Progenitor cell of endocrine pancreas (in vitro differentiated cells): ENCODE data around the gene KCNMA1. TPM values are rescaled to one million over a fixed set of nuclear protein-coding genes. Genes with fewer than 3 reads are reported as not detected.

Source experiments
- DNase-seq: peaks from one replicate; pipeline ENCODE4 v3.0.0; 2021; ENCODE audit warnings: low spot score; ENCODE audit not compliant: unreplicated experiment
- H3K27ac Mint-ChIP-seq: 2 replicates; pipeline ENCODE4 v1.8.0; 2021; ENCODE audit warnings: mild to moderate bottlenecking, moderate library complexity, mixed read lengths
- H3K27me3 Mint-ChIP-seq: 2 replicates; pipeline ENCODE4 v1.8.0; 2021; ENCODE audit warnings: mixed read lengths
- H3K36me3 Mint-ChIP-seq: 2 replicates; pipeline ENCODE4 v1.8.0; 2022; ENCODE audit warnings: mixed read lengths; ENCODE audit not compliant: insufficient read depth
- H3K4me1 Mint-ChIP-seq: 2 replicates; pipeline ENCODE4 v1.8.0; 2021; ENCODE audit warnings: low read depth, mixed read lengths
- H3K4me3 Mint-ChIP-seq: 2 replicates; pipeline ENCODE4 v1.8.0; 2021; ENCODE audit warnings: low read depth, mild to moderate bottlenecking, moderate library complexity, mixed read lengths
- H3K9me3 Mint-ChIP-seq: 2 replicates; pipeline ENCODE4 v1.8.0; 2021; ENCODE audit warnings: low read depth, mixed read lengths
- total RNA-seq: library from RNA; stranded (reverse); gene quantifications from 2 replicates; pipeline ENCODE4 v1.2.1, GENCODE V29; 2021
- TF ChIP-seq, protein P1 (sequence below): fragments of 200-600 bp; sonication (generic); IDR thresholded peaks from one replicate; pipeline ENCODE4 v1.5.0; 2021; ENCODE audit warnings: antibody characterized with exemption, mild to moderate bottlenecking; ENCODE audit not compliant: unreplicated experiment

Gene KCNMA1
- total RNA-seq, 1 donor from 2014 or later: 5.8 TPM

DNA sequence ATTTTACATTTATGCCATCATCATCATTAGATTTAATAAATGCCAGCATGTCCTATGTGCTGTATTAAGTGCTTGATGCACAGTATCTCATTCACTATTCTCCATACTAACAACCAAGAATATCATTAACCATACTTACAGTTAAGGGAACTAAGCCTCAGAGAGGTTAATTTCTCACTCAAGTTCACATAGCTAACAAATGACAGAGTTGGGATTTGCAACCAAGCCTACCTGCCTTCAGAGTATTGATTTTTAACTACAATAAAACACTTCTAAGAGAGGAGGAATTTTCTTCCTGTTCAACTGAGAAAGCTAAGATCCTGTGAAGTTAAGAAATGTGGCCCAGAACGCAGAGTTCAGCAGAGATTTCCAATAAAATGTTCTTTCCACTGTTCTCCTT is 403.0 kb downstream of the KCNMA1 start:
- Mint-ChIP-seq H3K36me3 (no peaks in the 10 kb centered on the region), H3K9me3 (peaks cover 3% of the 10 kb centered on the region), H3K27me3 (peaks cover 10% of the 10 kb centered on the region), H3K4me1 (peaks cover 18% of the 10 kb centered on the region), H3K27ac (peak overlapping the region; percentile 12), H3K4me3 (no peak overlapping the region)
- TF ChIP-seq, protein P1, sequence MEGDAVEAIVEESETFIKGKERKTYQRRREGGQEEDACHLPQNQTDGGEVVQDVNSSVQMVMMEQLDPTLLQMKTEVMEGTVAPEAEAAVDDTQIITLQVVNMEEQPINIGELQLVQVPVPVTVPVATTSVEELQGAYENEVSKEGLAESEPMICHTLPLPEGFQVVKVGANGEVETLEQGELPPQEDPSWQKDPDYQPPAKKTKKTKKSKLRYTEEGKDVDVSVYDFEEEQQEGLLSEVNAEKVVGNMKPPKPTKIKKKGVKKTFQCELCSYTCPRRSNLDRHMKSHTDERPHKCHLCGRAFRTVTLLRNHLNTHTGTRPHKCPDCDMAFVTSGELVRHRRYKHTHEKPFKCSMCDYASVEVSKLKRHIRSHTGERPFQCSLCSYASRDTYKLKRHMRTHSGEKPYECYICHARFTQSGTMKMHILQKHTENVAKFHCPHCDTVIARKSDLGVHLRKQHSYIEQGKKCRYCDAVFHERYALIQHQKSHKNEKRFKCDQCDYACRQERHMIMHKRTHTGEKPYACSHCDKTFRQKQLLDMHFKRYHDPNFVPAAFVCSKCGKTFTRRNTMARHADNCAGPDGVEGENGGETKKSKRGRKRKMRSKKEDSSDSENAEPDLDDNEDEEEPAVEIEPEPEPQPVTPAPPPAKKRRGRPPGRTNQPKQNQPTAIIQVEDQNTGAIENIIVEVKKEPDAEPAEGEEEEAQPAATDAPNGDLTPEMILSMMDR: no peak
- no peak for DNase-seq

DNA sequence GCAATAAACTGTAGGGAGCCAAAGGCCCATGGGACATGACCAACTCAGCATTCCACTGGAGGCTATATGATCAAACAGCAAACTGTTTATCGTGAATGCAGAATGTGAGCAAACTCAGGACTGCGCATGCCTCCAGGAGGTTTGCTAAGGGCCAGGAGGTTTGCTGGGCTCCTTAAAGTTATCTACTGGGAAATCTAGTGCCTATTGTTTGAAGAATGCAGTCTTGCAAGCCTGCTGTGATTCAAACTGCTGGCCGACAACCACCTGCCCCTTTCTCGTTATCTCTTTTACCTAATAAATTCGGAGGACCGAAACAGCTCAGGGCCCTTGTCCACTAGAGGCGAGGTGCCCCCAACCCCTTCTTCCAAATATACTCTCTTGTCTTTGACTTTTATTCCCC is 404.1 kb downstream of the KCNMA1 start:
- no peaks in the 10 kb centered on the region for H3K36me3 Mint-ChIP-seq
- no peak overlapping the region for H3K27ac Mint-ChIP-seq
- TF ChIP-seq, protein P1: no peak
- H3K4me3 Mint-ChIP-seq: no peak overlapping the region
- H3K4me1 Mint-ChIP-seq: peaks cover 20% of the 10 kb centered on the region
- DNase-seq: no peak
- peaks cover 3% of the 10 kb centered on the region for H3K9me3 Mint-ChIP-seq
- H3K27me3 Mint-ChIP-seq: peaks cover 10% of the 10 kb centered on the region

DNA sequence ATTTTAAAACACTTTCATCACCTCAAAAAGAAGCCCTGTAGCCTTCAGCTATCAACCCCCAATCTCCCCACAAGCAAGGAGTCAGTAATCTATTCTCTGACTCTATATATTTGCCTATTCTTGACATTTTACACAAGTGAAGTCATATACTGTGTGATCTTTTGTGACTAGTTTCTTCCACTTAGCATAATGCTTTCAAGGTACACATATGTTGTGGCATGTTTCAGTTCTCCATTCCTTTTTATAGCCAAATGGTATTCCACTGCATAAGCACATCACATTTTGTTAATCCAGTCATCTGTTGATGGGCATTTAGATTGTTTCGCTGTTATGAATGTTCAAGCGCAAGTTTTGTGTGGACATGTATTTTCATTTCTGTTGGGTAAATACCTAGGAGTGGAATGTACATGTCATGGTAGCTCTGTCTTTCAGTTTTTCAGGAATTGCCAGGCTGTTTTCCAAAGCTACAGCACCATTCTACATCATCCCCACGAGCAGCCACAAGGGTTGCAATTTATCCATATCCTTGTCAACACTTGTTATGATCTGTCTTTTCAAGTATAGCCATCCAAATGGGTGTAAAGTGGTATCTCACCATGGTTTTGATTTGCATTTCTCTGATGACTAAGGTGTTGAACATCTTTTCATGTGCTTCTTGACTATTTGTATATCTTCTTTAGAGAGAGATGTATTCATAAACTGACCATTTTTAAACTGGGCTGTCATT is 405.6 kb downstream of the KCNMA1 start:
- Mint-ChIP-seq H3K27me3 (peaks cover 10% of the 10 kb centered on the region), H3K9me3 (peaks cover 3% of the 10 kb centered on the region), H3K36me3 (no peaks in the 10 kb centered on the region), H3K4me1 (peaks cover 21% of the 10 kb centered on the region), H3K27ac (no peak overlapping the region), H3K4me3 (no peak overlapping the region)
- TF ChIP-seq, protein P1: no peak
- no peak for DNase-seq

DNA sequence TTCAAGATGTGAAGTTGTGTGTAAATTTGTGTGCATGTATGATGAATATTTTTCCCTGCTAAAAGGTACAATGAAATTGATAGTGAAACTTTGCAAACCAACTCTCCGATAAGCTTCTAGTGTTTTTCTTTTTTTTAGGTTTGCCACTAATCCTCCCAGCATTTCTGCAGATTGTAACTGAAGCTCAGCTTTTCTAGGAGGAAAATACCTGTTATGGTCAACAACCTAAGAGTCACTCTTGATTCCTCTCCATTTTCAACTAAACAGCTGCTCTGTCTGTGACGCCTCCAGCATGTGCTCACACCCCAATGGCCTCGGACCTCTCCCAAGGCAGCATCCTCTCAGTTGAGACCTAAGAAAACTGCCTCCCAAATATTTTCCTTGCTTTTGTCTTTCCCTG is 406.2 kb downstream of the KCNMA1 start:
- Mint-ChIP-seq H3K36me3 (no peaks in the 10 kb centered on the region), H3K27me3 (peaks cover 10% of the 10 kb centered on the region), H3K4me3 (no peak overlapping the region), H3K4me1 (peaks cover 24% of the 10 kb centered on the region), H3K9me3 (peaks cover 3% of the 10 kb centered on the region), H3K27ac (no peak overlapping the region)
- no peak for DNase-seq
- TF ChIP-seq, protein P1: no peak

DNA sequence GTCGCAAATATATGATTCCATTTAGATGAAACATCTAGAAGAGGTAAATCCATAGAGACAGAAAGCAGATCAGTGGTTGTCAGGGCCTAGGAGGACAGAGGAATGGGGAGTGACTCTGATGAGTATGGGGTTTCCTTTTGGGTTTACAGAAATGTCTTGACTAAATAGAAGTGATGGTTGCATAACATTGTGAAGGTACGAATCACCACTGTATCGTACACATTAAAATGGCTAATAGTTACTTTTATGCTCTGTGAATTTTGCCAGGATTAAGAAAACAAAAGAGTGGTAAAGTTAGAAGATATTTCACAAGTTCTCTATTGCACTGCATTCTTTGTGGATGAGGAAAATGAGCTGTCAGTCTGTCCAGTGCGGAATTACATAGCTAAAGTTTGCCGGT is 407.4 kb downstream of the KCNMA1 start:
- peaks cover 10% of the 10 kb centered on the region for H3K27me3 Mint-ChIP-seq
- H3K4me1 Mint-ChIP-seq: peaks cover 26% of the 10 kb centered on the region
- TF ChIP-seq, protein P1: no peak
- peaks cover 3% of the 10 kb centered on the region for H3K9me3 Mint-ChIP-seq
- DNase-seq: no peak
- H3K36me3 Mint-ChIP-seq: no peaks in the 10 kb centered on the region
- no peak overlapping the region for H3K4me3 Mint-ChIP-seq
- no peak overlapping the region for H3K27ac Mint-ChIP-seq
